Spinal cord (tissue), 10 donors: ENCODE results near the gene SLC48A1. TPM values are rescaled to one million over a fixed set of nuclear protein-coding genes. Genes with fewer than 3 reads are reported as not detected.
"Not testable (repeated sequence)": the region's sequence is repeated elsewhere in the genome, so short reads cannot be mapped to it uniquely, and the experiment has no call there.

Experiments
- DNase-seq, 6 donors: peaks; one replicate each; pipeline versions ENCODE4 v3.0.0 to v3.0.0-alpha.2; 2013 to 2015; ENCODE audit warnings: low spot score in 6 of 6, low read depth in 4 of 6
- H3K27ac ChIP-seq: one replicate; pipeline ENCODE4 v1.5.1; 2013; ENCODE audit warnings: low read depth, low read length, control low read depth
- H3K27me3 ChIP-seq: one replicate; pipeline ENCODE4 v1.6.1; 2013; ENCODE audit warnings: low read length; ENCODE audit not compliant: control insufficient read depth, insufficient read depth
- H3K36me3 ChIP-seq: one replicate; pipeline ENCODE4 v1.6.1; 2013; ENCODE audit warnings: low read length; ENCODE audit not compliant: control insufficient read depth, insufficient read depth
- H3K4me1 ChIP-seq: one replicate; pipeline ENCODE4 v1.6.1; 2013; ENCODE audit warnings: low read length; ENCODE audit not compliant: control insufficient read depth, insufficient read depth
- H3K4me3 ChIP-seq: one replicate; pipeline ENCODE4 v1.5.1; 2013; ENCODE audit warnings: low read depth, low read length, control low read depth
- H3K9me3 ChIP-seq: one replicate; pipeline ENCODE4 v1.6.1; 2013; ENCODE audit warnings: low read length; ENCODE audit not compliant: control insufficient read depth, insufficient read depth
- WGBS: methylation state at CpG from one replicate; pipeline ENCODE4 v1.1.5; 2013; ENCODE audit warnings: missing lambda C conversion rate; ENCODE audit not compliant: insufficient coverage; 5-methylcytosine and 5-hydroxymethylcytosine counted together
- polyA plus RNA-seq, 2 donors: library from polyadenylated mRNA; unstranded; fragments of 120-200 nt; gene quantifications; one replicate each; pipeline ENCODE4 v1.2.1, GENCODE V29; 2013; ENCODE audit not compliant: insufficient read length in 2 of 2
- total RNA-seq, 2 donors: library from RNA; depleted of rRNA in 1 of 2; stranded (reverse); fragments of 120-200 nt in 1 of 2; fragments of >200 nt in 1 of 2; gene quantifications; one replicate each; pipeline versions ENCODE4 v1.2.3 to v1.2.4, GENCODE V29; 2013 to 2014
- donor health status: healthy.

The SLC48A1 gene
- total and polyA plus RNA-seq, 4 donors = 19.3 to 45.1 (median 34.1) TPM

GRCh38 chr12:47804171-47804570, 31.1 kb downstream of the SLC48A1 start:
- 74% methylated on average over 6 of the region's 8 CpGs for WGBS
- H3K4me3 ChIP-seq = no peak overlapping the region
- H3K36me3 ChIP-seq = peaks cover 26% of the 10 kb centered on the region
- no peak overlapping the region for H3K27ac ChIP-seq
- no peak for DNase-seq
- H3K4me1 ChIP-seq = peaks cover 79% of the 10 kb centered on the region
- no peaks in the 10 kb centered on the region for H3K9me3 ChIP-seq
- H3K27me3 ChIP-seq = no peaks in the 10 kb centered on the region

GRCh38 chr12:47805417-47805816, 32.4 kb downstream of the SLC48A1 start:
- H3K27ac ChIP-seq = no peak overlapping the region
- H3K4me3 ChIP-seq = no peak overlapping the region
- H3K9me3 ChIP-seq = no peaks in the 10 kb centered on the region
- H3K27me3 ChIP-seq = no peaks in the 10 kb centered on the region
- no peak for DNase-seq
- peaks cover 19% of the 10 kb centered on the region for H3K36me3 ChIP-seq
- peaks cover 72% of the 10 kb centered on the region for H3K4me1 ChIP-seq
- WGBS = 60% methylated on average over 2 of the region's 2 CpGs

- Histone ChIP-seq H3K4me1 (peaks cover 81% of the 10 kb centered on the region), H3K4me3 (no peak overlapping the region), H3K27me3 (no peaks in the 10 kb centered on the region), H3K9me3 (no peaks in the 10 kb centered on the region), H3K36me3 (peaks cover 10% of the 10 kb centered on the region), H3K27ac (no peak overlapping the region)
- no peak for DNase-seq
- WGBS = 83% methylated on average over 4 of the region's 5 CpGs
Observed at GRCh38 chr12:47807338-47807737, 34.3 kb downstream of the SLC48A1 start.

- Histone ChIP-seq H3K9me3 (no peaks in the 10 kb centered on the region), H3K27me3 (no peaks in the 10 kb centered on the region), H3K36me3 (peaks cover 10% of the 10 kb centered on the region), H3K4me1 (peaks cover 81% of the 10 kb centered on the region), H3K27ac (peak overlapping the region; percentile 40), H3K4me3 (no peak overlapping the region)
- DNase-seq = peak in 1 of 6 donors; percentile 51
- WGBS = 37% methylated on average over 3 of the region's 9 CpGs
Observed at GRCh38 chr12:47808050-47808449, 35.0 kb downstream of the SLC48A1 start.

GRCh38 chr12:47808574-47809365, 35.7 kb downstream of the SLC48A1 start:
- H3K36me3 ChIP-seq = peaks cover 6% of the 10 kb centered on the region
- DNase-seq = no peak
- H3K4me3 ChIP-seq = no peak overlapping the region
- WGBS = 79% methylated on average over 7 of the region's 9 CpGs
- H3K9me3 ChIP-seq = no peaks in the 10 kb centered on the region
- H3K27me3 ChIP-seq = no peaks in the 10 kb centered on the region
- peak overlapping the region; percentile 40 for H3K27ac ChIP-seq
- peaks cover 81% of the 10 kb centered on the region for H3K4me1 ChIP-seq

- no CpG with 5 or more reads among the region's 9 CpGs for WGBS
- not testable (repeated sequence) for H3K27me3 ChIP-seq, DNase-seq, H3K36me3 ChIP-seq, H3K27ac ChIP-seq, H3K9me3 ChIP-seq, H3K4me3 ChIP-seq
- peaks cover 82% of the 10 kb centered on the region for H3K4me1 ChIP-seq
Observed at GRCh38 chr12:47809518-47809917, 36.5 kb downstream of the SLC48A1 start.

- H3K9me3 ChIP-seq = no peaks in the 10 kb centered on the region
- H3K36me3 ChIP-seq = no peaks in the 10 kb centered on the region
- H3K4me1 ChIP-seq = peaks cover 70% of the 10 kb centered on the region
- peak overlapping the region; percentile 54 for H3K27ac ChIP-seq
- DNase-seq = no peak
- H3K27me3 ChIP-seq = no peaks in the 10 kb centered on the region
- 50% methylated on average over 1 of the region's 2 CpGs for WGBS
- no peak overlapping the region for H3K4me3 ChIP-seq
Observed at GRCh38 chr12:47811072-47811396, 38.0 kb downstream of the SLC48A1 start.

- peak in 1 of 6 donors; percentile 59 for DNase-seq
- WGBS = 81% methylated on average over 10 of the region's 14 CpGs
- H3K27ac ChIP-seq = peak overlapping the region; percentile 79
Observed at GRCh38 chr12:47811581-47812484, 38.8 kb downstream of the SLC48A1 start.

GRCh38 chr12:47812797-47813510, 39.9 kb downstream of the SLC48A1 start:
- Histone ChIP-seq H3K4me1 (peaks cover 67% of the 10 kb centered on the region), H3K36me3 (peaks cover 3% of the 10 kb centered on the region), H3K27ac (peak overlapping the region; percentile 79), H3K4me3 (peak overlapping the region; percentile 28), H3K9me3 (no peaks in the 10 kb centered on the region), H3K27me3 (no peaks in the 10 kb centered on the region)
- 3% methylated on average over 29 of the region's 37 CpGs for WGBS
- DNase-seq = peak in 2 of 6 donors; percentile 50 to 73

More at GRCh38 chr12:47811581-47812484, 38.8 kb downstream of the SLC48A1 start:
- Histone ChIP-seq H3K9me3 (no peaks in the 10 kb centered on the region), H3K4me1 (peaks cover 68% of the 10 kb centered on the region), H3K4me3 (no peak overlapping the region), H3K36me3 (no peaks in the 10 kb centered on the region), H3K27me3 (no peaks in the 10 kb centered on the region)
